ENCODE measurements around the gene GAPT. TPM values are rescaled to one million over a fixed set of nuclear protein-coding genes. Genes with fewer than 3 reads are reported as not detected.

The GAPT gene
- total RNA-seq, 1 donor, result not detected

DNA sequence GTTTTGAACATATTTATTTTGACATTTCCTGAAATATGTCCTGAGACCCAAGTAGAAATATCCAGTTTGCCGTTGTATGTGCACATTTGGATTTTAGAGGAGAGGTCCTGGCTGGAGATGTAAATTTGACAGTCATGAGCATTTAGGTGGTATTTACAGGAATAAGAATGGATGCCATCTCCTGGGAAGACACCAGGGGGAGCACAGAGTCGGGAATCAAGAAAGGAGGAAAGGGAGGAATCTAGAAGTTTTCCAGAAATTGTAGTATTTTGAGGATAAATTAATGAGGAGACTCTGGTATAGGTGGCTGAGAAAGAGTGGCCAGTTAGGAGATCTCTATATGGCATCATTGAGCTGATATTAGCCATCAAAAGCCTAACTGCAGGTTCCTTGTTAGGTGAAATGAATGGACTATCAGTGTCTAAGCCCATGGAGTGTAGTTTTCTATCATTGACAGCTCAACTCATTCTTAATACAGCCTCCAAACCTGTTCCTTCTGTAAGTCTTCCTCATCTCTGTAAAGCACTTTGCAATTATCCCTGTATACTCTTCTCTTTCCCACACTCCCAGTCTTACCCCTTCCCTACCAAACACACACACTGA, 7.2 kb downstream of the GAPT start:
- TF ChIP-seq, protein P1, sequence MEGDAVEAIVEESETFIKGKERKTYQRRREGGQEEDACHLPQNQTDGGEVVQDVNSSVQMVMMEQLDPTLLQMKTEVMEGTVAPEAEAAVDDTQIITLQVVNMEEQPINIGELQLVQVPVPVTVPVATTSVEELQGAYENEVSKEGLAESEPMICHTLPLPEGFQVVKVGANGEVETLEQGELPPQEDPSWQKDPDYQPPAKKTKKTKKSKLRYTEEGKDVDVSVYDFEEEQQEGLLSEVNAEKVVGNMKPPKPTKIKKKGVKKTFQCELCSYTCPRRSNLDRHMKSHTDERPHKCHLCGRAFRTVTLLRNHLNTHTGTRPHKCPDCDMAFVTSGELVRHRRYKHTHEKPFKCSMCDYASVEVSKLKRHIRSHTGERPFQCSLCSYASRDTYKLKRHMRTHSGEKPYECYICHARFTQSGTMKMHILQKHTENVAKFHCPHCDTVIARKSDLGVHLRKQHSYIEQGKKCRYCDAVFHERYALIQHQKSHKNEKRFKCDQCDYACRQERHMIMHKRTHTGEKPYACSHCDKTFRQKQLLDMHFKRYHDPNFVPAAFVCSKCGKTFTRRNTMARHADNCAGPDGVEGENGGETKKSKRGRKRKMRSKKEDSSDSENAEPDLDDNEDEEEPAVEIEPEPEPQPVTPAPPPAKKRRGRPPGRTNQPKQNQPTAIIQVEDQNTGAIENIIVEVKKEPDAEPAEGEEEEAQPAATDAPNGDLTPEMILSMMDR (IDR thresholded peaks at IDR 0.05; ENCODE audit: insufficient read depth, low read depth, low read length), result peak; percentile 77
- DNase-seq (ENCODE audit: low read depth), result peak; percentile 48
- no peak overlapping the region for H3K4me3 ChIP-seq (ENCODE audit: low read depth, low read length)

DNA sequence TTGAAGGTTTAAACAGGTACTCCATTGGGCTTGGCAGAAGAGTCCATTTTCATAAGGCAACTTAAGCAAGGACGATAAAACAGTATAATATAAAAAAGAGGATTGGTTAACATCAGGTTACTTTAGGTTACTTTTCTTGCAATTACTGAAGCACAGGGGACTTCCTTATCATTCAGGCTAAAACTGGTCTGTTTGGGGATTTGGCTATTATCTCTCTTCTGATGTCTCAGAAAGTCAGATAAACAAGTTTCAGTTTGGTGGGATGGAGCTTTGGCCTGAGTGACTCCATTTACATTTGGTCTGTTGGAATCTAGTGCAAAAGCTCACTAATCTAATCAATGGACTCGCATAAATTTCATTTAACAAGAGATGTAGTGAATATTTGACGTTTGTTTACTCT, 8.0 kb downstream of the GAPT start:
- H3K4me3 ChIP-seq (ENCODE audit: low read depth, low read length), result no peak overlapping the region
- TF ChIP-seq, protein P1 (IDR thresholded peaks at IDR 0.05; ENCODE audit: insufficient read depth, low read depth, low read length), result no peak
- DNase-seq (ENCODE audit: low read depth), result no peak

DNA sequence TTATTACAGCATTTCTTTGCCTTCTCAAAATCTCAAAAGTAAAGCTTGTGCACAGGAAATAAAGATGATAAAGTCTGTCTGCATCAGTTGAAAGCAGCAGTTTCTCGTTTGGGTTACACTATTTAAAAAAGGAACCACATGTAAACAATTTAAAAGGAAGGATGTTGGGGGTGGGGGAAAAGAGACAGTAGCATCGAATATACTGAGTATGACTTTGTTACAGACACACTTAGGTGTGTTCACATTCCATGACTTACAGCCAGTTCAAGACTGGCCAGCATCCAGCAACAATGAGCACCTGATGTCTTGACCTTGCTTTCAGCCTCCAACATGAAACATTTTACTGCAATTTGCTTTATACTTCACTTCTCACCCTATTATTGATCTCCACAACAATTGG, 8.7 kb downstream of the GAPT start:
- TF ChIP-seq, protein P1 (IDR thresholded peaks at IDR 0.05; ENCODE audit: insufficient read depth, low read depth, low read length), result no peak
- no peak overlapping the region for H3K4me3 ChIP-seq (ENCODE audit: low read depth, low read length)
- DNase-seq (ENCODE audit: low read depth), result no peak

DNA sequence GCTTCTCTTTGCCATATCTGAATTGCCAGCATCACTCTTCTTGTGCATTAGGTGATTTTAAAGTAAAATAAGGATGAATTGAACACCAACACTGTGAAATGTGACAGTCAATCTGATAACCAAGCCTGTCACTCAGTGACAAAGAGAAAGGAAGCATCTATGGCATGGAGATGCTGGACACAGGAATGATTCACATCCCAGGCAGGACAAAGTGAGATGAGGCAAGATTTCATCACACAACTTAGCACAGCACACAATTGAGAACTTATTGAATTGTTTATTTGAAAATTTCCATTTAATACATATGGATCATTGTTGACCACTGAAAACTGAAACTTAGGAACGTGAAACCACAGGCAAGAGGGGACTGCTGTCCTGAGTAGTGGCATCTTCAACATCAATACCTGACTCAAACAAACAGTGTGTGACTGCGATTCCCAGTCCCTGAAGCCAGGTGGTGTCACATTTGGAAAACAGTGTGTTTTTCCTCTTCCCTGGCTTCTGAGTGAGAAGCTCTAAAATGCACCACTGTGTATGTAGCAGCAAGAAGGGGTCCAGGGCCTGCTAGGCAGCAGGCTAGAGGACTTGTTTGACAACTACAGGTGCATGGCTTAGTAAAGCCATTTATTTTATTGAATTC, 10.7 kb downstream of the GAPT start:
- DNase-seq (ENCODE audit: low read depth), result no peak
- TF ChIP-seq, protein P1 (IDR thresholded peaks at IDR 0.05; ENCODE audit: insufficient read depth, low read depth, low read length), result no peak
- no peak overlapping the region for H3K4me3 ChIP-seq (ENCODE audit: low read depth, low read length)

DNA sequence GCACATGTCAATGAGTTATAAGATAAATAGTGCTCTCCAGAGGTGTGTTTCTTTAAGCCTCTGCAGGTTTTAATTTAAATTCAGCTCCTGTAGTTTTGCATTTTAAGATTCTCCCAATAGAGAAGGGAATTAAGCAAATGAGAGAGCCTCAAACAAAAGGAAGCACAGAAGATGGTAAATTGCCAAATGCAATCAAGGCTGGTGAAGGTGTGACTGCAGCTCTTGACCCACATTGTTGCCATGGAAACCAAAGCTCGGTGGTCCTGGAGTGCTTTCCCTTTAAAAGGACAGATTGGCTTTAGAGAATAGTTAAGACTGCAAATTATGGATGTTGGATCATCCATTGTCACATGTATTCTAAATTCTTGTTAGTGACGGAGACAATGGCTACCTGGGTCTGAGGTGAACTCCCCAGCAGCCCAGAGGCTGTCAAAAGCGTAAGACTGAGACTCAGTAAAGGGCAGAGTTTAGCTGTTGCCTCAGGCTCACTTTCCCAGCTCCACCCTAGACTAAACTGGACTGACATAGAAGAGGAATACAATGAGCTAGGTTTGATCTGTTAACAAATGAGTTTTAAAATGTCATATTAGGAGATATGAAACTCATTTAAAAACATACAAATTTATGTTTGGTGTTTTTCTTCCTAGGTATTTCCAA, 12.3 kb downstream of the GAPT start:
- TF ChIP-seq, protein P1 (IDR thresholded peaks at IDR 0.05; ENCODE audit: insufficient read depth, low read depth, low read length), result no peak
- no peak overlapping the region for H3K4me3 ChIP-seq (ENCODE audit: low read depth, low read length)
- no peak for DNase-seq (ENCODE audit: low read depth)

DNA sequence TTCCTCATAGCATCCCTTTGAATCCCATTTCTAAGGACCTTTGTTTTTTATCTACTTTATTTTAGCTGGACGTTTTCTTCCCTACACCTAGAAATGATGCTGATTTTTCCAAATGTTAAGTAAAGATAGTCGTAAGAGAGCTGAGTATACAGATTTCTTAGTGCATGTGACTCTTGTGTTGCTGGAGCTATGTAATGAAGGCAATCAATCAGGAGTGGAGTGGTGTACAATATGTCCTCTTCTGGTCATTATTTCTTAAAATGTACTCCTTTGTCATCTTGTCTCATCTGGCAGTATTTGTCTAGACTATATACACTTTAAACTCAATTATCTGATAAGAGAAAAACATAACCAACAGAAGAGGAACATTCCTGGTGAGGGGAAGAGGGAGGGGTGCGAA, 13.5 kb downstream of the GAPT start:
- no peak overlapping the region for H3K4me3 ChIP-seq (ENCODE audit: low read depth, low read length)
- TF ChIP-seq, protein P1 (IDR thresholded peaks at IDR 0.05; ENCODE audit: insufficient read depth, low read depth, low read length), result no peak
- DNase-seq (ENCODE audit: low read depth), result no peak
